Osteocyte (in vitro differentiated cells): ENCODE results near the gene MAN1A1. TPM values are rescaled to one million over a fixed set of nuclear protein-coding genes. Genes with fewer than 3 reads are reported as not detected.

Experiments used
- DNase-seq: peaks from one replicate; pipeline ENCODE4 v3.0.0; 2021; ENCODE audit warnings: mixed read lengths; ENCODE audit not compliant: unreplicated experiment; ENCODE audit errors: extremely low spot score
- H3K27ac Mint-ChIP-seq: one replicate; pipeline ENCODE4 v1.8.0; 2021; ENCODE audit warnings: mild to moderate bottlenecking, mixed read lengths; ENCODE audit not compliant: unreplicated experiment
- H3K27me3 Mint-ChIP-seq: one replicate; pipeline ENCODE4 v1.8.0; 2021; ENCODE audit warnings: mixed read lengths; ENCODE audit not compliant: unreplicated experiment
- H3K36me3 Mint-ChIP-seq: one replicate; pipeline ENCODE4 v1.8.0; 2021; ENCODE audit warnings: mixed read lengths; ENCODE audit not compliant: unreplicated experiment
- H3K4me1 Mint-ChIP-seq: one replicate; pipeline ENCODE4 v1.8.0; 2021; ENCODE audit warnings: mixed read lengths; ENCODE audit not compliant: unreplicated experiment
- H3K4me3 Mint-ChIP-seq: one replicate; pipeline ENCODE4 v1.8.0; 2021; ENCODE audit warnings: mild to moderate bottlenecking, moderate library complexity, mixed read lengths; ENCODE audit not compliant: unreplicated experiment
- H3K9me3 Mint-ChIP-seq: one replicate; pipeline ENCODE4 v1.8.0; 2021; ENCODE audit warnings: mixed read lengths; ENCODE audit not compliant: unreplicated experiment
- total RNA-seq: library from RNA; stranded (reverse); gene quantifications from 2 replicates; pipeline ENCODE4 v1.2.1, GENCODE V29; 2021
- TF ChIP-seq, protein P1 (sequence below): fragments of 200-600 bp; sonication (generic); IDR thresholded peaks from 2 replicates; pipeline ENCODE4 v1.5.0; 2021; ENCODE audit warnings: antibody characterized with exemption, mild to moderate bottlenecking, moderate library complexity

Gene MAN1A1
- total RNA-seq, 1 donor from 2014 or later, result 7.0 TPM

DNA sequence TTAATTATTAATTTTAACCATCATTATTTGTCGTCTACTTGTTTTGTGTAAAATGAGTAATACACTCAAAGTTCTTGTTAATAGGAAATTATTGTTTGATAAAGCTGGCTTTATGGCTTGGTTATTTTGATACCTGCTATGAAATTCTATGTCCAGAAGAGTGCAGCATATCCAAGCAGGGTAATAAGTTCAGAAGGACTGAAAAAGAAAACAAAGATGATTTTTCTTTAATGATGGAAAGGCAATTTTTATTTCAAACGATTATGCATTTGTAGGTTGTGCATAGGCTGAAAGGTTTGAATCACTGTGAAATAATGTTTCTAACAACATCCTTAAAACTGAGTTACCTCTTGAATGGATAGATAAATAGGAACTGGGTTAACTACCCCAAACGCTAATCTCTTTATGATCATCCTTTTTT lies 1.4 kb upstream of the MAN1A1 start:
- peaks cover 9% of the 10 kb centered on the region for H3K4me1 Mint-ChIP-seq
- no peak overlapping the region for H3K27ac Mint-ChIP-seq
- no peak for DNase-seq
- H3K36me3 Mint-ChIP-seq, result no peaks in the 10 kb centered on the region
- peaks cover 60% of the 10 kb centered on the region for H3K27me3 Mint-ChIP-seq
- TF ChIP-seq, protein P1, sequence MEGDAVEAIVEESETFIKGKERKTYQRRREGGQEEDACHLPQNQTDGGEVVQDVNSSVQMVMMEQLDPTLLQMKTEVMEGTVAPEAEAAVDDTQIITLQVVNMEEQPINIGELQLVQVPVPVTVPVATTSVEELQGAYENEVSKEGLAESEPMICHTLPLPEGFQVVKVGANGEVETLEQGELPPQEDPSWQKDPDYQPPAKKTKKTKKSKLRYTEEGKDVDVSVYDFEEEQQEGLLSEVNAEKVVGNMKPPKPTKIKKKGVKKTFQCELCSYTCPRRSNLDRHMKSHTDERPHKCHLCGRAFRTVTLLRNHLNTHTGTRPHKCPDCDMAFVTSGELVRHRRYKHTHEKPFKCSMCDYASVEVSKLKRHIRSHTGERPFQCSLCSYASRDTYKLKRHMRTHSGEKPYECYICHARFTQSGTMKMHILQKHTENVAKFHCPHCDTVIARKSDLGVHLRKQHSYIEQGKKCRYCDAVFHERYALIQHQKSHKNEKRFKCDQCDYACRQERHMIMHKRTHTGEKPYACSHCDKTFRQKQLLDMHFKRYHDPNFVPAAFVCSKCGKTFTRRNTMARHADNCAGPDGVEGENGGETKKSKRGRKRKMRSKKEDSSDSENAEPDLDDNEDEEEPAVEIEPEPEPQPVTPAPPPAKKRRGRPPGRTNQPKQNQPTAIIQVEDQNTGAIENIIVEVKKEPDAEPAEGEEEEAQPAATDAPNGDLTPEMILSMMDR, result peak; percentile 44
- H3K4me3 Mint-ChIP-seq, result no peak overlapping the region
- no peaks in the 10 kb centered on the region for H3K9me3 Mint-ChIP-seq

DNA sequence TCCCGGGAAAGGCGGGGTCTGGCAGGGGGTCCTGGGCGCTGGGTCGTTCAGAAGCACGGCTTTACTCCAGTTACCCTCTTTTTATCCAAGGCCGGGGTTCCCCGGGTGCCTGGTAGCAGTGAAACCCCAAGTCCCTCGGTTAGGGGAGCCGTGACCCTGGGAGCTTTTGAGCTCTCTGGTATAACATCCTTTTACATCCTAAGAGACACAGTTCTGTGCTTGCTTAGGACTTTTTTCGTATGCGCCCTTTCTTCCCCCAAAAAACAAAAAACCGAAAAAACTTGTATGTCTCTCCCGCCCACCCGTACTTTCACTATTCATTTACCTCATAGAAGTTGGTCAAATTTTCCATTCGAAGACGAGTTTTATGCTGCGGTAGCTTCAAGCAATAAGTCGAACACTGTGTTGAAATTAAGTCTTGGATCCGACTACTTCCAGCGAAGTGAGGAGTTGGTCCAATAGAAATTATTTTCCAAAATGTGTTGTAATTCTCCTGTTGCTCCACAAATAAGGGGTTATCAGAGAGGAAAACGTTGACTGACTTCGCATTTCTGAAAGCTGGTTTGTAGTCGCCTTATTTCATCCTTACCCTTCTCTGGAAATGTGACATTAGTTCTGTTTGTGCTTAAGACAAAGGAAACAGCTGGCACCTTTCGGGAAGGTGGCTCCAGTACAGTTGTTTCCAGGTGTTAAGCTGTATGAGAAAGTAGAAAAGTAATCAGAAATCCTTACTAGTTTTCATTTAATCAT lies 816 bp upstream of the MAN1A1 start:
- peaks cover 9% of the 10 kb centered on the region for H3K4me1 Mint-ChIP-seq
- H3K27me3 Mint-ChIP-seq, result peaks cover 61% of the 10 kb centered on the region
- H3K4me3 Mint-ChIP-seq, result peak overlapping the region; percentile 78
- H3K27ac Mint-ChIP-seq, result peak overlapping the region; percentile 17
- no peak for DNase-seq
- H3K36me3 Mint-ChIP-seq, result no peaks in the 10 kb centered on the region
- H3K9me3 Mint-ChIP-seq, result no peaks in the 10 kb centered on the region
- TF ChIP-seq, protein P1, result no peak

DNA sequence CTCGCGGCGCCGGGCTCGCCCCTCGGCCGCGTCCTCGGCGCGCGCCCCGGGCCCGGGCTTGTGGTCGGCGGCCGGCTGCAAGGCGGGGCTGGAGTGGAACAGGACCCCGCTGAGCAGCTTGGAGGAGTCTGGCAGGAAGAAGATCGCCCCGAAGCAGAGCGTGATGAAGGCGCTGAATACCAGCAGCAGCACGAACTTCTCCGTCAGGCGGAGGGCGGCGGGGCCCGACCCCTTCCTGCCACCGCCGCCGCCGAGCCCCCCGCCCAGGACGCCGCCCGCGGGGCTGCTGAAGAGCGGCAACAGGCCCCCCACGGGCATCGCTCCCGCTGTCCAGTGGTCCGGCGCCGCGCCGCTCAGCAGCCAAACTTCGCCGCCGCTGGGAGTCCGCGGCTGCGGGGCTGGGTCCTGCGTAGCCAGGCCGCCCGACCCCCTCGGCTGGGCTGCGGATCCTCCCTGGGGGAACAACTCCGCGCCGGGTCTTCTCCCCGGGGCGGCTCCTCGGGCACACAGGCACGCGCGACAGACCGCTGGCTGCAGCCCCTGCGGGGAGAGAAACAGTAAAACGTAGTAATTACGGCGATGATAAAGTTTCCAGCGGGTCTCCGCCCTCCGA lies 707 bp downstream of the MAN1A1 start:
- H3K9me3 Mint-ChIP-seq, result no peaks in the 10 kb centered on the region
- H3K4me3 Mint-ChIP-seq, result peak overlapping the region; percentile 78
- no peaks in the 10 kb centered on the region for H3K36me3 Mint-ChIP-seq
- peaks cover 9% of the 10 kb centered on the region for H3K4me1 Mint-ChIP-seq
- TF ChIP-seq, protein P1, result no peak
- H3K27ac Mint-ChIP-seq, result no peak overlapping the region
- DNase-seq, result no peak
- peaks cover 55% of the 10 kb centered on the region for H3K27me3 Mint-ChIP-seq

DNA sequence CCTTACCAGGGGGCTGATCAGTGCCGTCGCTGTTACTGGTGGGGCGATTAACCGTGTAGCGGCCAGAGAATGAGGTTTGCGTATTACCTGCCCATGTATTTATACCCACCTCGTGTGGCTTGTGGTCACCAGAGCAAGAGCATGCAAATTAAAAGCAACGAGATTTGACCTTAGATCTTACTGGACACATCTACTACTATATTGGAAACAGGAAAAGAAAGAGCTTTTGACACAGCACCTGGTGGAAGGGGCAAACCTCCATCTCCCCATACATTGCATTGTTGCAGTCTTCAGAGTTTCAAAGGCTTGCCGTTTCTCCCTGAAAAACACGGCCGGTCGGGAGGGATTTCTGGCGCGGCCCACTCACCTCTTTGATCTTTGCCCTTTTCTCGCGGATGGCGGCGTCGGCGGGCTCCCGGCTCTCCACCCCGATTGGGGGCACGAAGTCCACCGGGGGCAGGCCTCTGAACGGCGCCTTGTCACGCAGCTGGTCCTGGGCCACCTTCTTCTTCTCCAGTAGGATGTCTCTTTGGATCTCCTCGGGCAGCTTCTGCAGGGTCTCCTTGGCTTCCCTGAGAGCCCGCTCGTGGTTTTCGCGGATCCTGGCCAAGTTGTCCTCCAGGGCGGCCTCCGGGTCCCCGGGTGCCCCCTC lies 1.3 kb downstream of the MAN1A1 start:
- TF ChIP-seq, protein P1, result no peak
- Mint-ChIP-seq H3K36me3 (no peaks in the 10 kb centered on the region), H3K4me1 (peaks cover 9% of the 10 kb centered on the region), H3K4me3 (peak overlapping the region; percentile 75), H3K27me3 (peaks cover 54% of the 10 kb centered on the region), H3K9me3 (no peaks in the 10 kb centered on the region), H3K27ac (no peak overlapping the region)
- DNase-seq, result no peak
